Measurements from ENCODE around the gene TNFRSF1A.

Gene TNFRSF1A

DNA sequence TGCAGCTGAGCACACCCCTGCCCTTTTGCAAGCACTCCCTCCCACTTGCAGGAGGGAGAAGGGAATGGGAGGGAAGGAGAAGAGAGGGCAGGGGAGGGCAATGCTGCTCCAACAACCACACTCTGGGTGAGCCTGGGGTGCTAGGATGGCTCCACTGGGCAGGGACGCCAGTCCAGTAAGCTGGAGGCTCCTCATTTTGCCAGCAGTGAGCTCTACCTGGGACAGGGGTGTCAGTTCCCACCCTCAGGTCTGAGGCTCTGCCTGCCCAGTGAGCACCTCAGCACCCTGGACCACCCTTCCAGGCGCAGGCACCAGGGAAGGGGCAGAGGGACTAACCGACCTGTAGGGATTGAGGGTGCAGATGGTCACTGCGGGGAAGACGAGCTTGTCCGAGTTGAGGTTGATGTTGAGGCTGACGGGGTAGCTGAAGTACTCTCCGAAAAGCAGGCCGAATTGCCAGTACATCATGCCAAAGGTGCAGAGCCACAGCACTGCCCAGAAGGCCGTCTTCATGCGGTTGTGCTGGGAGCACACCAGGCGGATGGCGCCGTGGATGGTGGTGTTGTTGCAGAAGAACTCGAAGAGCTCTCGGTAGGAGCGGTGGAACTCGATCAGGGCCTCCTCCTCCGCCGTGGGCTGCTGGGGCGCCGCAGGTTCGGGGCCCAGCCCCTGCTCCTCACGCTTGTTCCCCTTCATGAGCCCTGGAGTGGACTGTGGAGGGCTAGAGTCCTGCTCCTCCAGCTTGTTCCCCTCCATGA is 32.3 kb upstream of the TNFRSF1A start:
- DNase-seq, result no peak

DNA sequence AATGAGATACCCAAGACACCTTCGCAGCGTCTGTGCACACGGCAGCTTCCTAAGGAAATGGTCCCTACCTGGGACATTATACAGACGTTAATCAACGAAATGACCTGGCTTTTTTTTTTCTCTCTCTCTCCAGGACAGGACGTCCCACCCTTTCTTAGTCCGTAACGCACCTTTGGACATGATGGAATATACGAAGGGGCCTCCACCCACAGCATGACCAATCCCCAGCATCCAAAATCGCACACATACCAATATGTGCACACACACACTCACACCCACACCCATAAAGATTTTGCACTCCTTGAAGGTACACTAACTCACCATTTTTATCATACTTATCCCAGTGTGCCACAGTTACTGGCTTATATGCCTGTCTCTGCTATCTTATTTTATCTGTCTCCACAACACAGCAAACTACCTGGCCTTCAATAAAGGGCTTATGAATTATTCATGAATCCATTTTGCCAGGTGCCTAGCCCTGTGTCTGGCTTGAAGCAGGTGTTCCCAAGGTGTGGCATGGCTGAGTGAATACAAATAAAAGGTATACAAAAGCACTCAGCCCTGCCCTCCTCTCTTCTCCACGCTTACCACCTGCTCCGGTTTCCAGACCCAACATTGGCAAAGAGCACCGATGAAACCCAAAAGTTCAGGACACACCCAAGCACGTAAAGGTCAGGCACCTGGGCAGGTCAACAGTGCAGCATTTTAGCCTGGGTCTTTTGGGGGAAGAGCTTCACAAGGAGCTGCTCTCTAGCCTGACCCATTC is 31.3 kb upstream of the TNFRSF1A start:
- no peak for DNase-seq

DNA sequence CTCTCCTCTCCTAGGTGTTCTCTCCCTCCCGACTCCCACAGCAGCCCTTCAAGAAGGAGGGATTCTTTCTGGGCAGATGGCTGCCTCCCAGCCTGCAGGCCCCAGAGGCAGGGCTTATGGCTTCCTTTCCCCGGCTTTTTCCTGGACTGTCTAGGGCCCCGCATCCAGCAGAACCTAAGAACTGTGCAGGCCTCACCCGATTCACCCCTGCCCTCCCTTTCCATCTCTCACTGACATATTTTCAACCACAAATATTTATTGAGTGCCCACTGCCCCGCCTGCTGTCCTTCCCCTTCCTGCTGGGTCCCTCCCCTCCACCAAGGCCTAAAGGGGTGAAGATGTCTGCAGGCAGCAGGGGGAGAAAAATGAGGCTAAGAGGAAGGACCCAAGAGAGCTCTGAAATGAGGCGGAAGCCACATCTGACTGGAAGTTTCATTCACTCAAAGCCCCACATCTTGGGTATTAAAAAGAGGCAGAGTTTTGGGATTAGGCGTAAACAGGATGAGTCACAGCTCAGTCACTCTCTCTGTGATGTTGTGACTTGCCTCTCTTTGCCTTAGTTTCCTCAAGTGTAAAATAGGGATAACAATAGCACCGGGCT is 30.6 kb upstream of the TNFRSF1A start:
- no peak for DNase-seq

DNA sequence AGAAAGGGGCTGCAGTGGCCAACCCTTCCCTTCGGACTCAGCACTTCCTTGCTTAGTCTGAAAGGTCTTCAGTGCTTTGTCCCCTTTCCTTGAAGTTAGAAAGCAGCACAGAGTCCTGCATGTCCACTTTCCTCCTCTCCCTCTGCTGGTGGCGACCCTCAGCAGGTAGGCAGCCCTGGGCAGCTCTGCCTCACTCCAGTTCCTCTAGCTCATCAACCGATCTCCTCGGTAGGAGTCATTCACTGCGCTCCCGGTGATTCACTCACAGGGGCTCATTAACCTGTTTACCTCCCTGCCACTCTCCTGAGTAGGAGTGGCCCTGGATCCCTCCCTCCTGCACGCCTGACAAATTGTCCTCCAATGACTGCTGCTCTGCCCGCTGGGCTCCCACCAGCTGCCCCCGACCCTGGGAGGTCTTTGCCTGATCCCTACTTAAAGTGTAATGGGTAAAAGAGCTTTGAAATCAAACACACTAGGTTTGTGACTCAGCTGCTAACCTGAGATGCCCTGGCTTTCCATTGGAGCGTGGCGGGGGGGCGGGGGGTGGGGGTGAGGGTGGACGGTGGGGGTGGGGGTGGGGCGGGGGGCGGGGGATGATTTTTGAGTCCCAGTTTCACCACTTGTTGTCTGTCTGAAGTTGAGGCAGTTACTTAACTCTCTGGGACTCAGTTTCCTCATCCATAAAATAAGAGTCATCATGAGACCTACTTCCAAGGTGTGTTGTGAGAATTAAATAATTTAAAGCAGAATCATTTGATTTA is 29.3 kb upstream of the TNFRSF1A start:
- no peak for DNase-seq

DNA sequence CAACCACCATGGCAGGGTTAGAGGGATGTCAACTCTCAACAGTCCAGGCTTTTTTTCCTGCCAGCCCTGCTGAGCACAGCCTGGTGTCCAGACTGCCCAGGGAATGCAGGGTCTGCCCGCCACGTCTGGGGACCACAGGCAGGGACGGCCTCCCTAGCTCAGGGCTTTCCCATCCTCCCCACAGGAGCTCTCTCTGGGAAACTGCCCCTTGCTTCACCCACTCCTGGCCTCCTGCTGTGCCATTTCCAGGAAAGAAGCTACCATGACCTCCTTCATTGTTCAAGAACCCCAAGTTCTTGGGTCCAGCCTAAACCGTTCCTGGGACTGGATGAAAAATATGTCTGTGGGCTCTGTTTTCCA is 28.7 kb upstream of the TNFRSF1A start:
- no peak for DNase-seq

DNA sequence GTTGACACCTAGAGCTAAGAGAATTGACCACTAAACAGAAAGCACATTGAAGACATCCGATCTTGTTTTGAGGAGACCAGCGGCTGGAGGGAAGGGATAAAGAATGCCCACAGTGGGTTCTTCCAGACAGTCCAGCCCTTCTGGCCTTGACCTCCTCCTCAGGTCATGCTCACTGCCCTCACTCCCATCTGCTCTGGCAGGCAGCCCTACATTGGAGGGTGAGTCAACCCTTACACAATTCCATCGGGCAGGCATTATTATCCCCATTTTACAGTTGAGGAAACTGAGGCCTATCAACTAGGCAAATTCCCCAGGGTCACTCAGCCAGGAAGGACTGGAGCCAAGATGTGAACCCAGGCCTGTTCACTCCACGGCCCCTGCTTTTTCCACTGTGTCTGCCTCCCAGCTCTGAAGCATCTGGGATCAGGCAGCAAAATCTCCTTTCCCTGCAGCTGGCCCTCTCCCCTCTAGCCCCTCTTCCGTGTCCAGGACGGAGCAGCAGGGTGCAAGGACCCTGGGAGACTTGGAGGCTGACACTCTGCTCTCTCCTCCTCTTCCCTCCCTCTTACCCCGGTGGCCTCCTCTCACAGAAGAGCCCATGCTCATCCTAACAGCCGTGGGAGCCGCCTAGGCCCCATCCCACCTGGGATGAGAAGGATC is 28.2 kb upstream of the TNFRSF1A start:
- no peak for DNase-seq

DNA sequence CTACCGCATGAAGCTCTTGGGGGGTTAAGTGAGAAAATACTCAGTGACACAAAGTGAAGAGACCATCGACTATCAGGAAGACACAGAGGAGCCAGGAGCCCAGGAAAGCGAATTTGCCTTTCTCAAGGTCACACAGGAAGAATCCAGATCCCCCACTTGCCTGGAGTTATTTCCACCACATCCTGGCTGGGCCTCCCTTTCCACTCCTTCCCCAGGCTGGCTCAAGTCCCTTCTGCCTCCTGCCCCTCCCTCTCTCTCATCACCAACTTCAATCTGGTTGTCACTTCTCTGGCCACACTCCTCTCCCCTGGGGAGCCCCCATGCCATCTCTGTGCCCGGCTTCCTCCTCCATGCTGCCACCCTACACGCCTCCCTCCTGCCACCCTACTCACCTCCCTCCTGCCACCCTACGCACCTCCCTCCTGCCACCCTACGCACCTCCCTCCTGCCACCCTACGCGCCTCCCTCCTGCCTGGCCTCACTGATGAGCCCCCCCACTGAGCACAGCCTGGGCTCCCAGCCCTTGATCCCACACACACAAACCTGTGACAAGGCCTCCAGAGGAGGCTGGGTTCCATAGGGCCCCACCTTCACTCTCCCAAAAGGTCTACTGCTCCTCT is 27.1 kb upstream of the TNFRSF1A start:
- DNase-seq, result no peak

DNA sequence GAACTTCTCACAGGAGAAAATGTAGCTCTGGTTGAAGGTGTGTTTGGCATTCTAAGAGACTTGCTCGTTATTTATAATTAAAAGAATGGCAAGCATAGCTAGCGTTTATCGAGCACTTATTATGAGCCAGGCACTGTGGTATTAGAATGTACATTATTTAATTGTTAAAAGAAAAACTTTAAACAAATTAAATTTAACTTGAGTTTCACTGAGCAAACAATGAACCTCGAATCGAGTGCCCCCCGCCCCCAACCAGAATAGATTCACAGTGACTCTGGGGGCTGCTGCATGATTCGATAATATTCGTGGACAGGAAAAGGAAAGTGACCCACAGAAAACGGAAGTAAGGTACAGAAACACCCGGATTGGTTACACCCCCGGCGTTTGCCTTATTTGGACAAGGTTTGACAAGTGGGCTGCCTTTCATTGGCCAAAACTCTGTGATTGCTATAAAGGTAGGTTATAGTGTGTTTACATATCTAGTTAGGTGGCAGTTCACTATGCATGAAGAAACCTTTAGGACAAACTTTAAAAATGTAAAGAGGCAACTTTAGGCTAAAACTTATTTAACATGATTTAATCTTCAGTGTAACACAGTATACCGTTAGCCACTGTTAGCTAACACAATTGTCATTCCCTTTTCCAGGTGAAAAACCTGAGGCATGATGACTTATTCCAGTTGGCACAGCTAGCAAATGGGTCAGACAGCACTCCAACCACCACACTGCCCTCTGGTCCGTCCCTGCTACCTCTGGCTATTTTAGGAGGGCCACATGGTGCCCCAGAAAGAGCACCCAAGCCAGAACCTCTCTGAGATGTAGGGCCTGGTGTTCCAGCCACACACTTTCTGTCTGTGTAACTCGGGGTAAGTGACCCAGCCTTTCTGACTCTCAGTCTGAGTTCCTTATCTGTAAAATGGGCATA is 26.4 kb upstream of the TNFRSF1A start:
- no peak for DNase-seq

DNA sequence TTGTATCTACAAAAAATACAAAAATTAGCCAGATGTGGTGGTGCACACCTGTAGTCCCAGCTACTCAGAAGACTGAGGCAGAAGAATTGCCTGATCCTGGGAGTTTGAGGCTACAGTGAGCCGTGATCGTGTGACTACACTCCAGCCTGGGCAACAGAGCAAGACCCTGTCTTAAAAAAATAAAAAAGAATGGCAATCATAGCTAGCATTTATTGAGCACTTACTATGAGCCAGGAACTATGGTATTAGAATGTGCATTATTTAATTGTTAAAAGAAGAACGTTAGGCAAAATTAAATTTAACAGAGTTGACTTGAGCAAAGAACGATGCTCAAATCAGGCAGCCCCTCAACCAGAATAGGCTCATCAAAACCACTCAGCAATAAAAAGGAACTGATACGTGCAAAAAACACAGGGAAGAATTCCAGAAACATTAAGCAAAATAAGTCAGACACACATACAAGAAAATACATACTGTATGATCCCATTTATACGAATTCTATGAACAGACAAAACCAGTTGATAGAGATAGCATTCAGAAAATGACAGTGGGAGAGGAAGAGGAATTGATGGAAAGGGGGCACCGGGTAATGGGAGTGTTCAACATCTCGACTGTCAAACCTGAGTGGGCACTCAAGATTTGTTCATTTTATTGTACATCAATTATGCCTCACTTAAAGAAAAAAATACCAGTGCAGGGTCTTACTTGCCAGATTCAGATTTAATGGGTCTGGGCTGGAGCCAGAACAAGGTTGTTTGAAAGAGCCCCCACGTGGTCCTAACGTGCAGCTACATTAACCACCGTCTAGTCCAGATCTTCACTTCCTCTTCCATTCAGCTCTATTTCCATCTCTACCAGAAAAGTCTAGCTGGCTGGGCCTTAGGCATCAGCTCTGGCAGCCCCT is 25.4 kb upstream of the TNFRSF1A start:
- peak; percentile 59 for DNase-seq

DNA sequence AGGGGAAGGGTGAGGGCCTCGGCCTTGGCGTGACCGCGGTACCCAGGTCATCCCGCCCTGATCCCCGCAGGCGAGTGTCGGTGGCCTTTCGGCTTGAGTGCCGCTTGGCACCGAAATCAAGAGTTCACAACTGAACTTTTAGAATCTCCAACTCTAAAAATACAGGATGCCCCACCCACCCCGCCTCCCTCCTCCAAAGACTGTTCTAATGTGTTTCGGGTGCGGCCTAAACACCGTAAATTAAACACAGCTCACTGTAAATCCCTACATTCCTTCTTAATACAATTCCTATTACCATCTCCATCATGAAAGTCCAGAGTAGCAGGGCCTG is 22.1 kb upstream of the TNFRSF1A start:
- no peak for DNase-seq

DNA sequence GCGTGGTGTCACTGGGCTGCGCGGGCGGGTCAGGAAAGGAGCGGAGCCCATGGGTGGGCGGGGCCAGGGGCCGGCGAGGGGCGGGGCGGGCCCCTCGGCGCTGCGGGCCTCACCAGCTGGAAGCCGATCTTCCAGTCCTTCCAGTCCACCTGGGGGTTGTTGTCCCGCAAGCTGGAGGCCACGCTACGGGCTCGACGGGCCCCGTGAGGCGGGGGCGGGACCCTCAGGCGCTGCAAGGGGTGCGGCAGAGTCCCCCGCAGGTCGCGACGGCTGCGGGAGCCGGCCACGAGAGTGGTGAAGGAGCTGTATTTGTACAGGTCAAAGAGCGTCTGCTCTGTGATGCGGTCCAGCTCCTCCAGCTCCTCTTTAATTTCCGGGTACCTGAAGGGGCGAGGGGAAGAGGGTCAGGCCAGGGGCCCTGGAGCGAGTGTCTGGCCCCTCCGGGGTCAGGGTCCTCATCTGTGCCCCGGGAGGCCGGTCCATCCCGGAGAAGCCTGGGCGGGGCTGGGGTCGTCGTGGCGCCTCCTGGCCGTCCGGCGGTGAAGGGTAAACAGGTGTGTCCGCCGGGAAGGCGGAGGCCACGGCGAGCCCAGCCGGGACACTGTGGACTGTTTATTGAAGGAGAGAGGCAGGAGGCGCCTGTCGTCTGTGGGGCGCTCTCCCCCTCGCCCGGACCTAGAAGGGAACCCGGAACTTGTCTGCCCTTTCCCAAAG is 21.6 kb upstream of the TNFRSF1A start:
- no peak for DNase-seq

DNA sequence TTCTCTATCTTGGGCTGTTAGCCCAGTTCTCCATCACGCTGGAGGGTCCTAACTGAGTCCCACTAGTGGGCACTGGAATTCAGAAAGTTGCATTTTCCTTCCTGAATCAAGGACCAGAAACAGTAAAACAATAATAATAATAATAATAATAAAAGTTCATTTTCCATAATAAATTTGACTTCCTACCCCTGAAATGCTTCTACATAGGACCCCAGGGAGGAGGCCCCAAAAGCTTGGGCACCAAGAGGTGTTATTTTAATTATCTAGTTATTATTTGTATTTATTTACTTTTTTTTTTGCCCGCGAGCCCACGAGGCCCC is 21.1 kb upstream of the TNFRSF1A start:
- no peak for DNase-seq

DNA sequence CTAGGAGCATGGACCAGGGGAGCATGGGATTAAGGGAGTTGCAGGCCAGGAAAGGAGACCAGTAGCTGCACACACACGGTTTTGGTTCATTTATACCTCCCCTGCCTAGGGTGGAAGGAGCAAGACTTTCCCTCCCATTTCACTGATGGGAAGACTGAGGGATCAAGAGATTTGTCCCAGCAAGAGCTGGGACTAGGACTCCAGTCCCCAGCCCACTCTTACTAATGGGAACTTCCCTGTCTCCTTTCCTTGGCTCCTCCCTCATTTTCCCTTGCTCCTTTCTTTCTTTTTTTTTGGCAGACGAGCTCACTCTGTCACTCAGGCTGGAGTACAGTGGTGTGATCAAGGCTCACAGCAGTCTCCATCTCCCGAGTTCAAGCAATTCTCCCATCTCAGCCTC is 20.5 kb upstream of the TNFRSF1A start:
- no peak for DNase-seq

DNA sequence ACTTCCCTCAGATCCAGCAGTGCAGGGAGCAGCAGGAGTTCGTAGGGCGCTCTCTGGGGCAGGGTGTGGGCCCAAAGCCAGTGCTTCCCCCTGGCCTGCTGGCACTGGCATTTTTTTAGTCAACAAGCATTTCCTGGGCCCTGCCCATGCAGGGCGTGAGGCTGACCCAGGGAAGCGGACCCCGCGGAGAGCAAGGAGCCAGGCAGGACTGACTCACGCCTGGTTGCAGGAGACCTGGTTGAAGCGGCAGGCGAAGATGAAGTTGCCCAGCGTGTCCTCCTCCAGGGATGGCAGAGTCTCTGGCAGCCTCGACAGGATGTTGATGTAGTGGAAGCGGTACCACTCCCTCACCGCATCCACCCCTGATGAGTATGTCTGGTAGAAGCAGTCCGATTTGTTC is 20.0 kb upstream of the TNFRSF1A start:
- no peak for DNase-seq

DNA sequence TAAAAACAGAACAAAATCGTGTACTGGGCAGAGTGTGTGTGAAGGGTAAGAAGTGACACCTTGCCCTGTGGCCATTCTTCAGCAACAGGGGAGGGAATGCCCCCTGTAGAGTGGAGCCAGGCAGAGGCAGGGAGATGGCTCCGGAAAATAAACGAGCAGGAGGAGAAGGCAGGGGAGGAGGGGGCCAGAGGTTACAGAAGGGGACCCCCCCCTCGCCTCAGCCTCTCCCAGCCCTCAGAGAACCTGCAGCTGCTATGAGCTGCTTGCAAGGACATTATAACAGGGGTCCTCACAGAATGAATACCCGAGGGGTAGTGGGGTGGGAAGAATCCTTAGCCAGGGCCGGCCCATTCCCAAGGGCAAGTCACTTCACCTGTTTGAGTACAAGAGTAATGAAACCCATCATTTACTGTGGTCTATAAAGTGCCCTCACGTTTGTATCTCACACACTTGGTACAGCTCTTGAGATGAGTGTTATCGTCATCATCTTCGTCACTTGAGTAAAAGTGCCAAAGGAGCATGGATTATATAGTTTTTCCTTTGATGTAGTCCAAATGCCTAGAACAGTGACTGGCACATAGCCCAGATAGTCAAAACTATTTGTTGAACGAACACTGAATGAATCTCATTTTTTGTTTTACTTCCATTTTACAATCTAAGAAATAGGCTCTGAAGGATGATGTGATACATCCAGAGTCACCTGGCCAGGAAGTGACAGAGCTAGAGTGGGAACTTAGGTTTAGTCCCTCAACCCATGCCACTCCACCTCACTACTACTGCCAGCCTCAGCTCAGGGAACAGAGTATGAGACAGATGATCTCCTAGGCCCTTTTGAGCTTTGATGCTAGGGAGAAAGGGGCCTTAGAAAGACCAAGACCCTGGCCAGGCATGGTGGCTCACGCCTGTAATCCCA is 19.0 kb upstream of the TNFRSF1A start:
- DNase-seq, result no peak

DNA sequence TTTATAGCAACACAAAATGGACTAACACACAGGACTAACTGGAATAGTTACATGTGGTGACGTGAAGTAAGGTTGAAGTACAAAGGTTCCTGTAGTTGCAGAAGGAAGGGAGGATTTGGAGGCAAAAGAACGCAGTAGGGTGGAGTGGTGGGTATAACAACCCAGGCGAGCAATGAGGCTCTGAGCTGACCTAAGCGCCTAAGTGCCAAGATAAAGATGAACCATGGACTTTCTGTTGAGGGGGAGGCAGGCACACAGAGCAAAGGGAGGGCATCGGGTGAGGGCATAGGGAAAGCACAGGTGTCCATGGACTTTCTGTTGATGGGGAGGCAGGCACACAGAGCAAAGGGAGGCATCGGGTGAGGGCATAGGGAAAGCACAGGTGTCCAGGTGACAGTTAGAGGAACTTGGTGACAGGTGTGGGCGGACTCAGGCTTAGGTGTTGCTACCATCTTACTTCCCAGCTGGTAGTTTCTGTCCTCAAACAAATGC is 18.2 kb upstream of the TNFRSF1A start:
- DNase-seq, result no peak

DNA sequence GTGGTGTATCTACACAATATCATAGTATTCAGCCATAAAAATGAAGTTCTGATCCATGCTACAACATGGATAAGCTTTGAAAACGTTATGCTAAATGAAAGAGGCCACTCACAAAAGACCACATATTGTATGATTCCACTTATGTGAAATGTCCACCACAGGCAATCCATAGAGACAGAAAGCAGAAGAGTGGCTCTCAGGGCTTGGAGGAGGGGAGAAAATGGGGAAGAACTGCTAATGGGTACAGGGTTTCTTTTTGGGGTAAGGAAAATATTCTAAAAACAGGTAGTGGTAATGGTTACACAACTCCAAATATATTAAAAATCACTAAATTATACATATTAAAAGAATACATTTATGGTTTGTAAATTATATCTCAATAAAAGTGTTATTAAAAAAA is 17.0 kb upstream of the TNFRSF1A start:
- no peak for DNase-seq

DNA sequence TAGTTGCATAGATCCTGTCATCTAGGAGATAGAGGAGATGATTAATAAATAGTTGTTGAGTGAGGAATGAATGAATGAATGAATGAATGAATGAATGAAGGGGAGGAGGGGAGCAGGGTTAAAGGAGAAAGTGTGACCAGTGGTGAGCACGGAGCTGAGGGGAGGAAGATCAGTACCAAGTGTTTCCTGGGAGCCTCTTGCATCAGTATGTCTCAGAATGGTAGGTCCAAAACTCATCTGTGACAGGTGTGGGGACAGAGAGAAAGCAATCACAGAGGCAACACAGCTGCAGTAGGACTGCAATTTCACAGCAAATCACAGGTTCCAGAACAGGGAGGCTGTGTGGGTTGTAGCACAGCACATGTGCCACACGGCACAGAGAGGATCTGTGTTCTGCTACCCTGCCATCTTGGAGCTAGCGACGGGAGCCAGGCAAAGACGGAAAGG is 14.5 kb upstream of the TNFRSF1A start:
- no peak for DNase-seq
